Esophagus muscularis mucosa (tissue), 4 donors: Measurements from ENCODE around the gene RPS19BP1. TPM values are rescaled to one million over a fixed set of nuclear protein-coding genes. Genes with fewer than 3 reads are reported as not detected.
A peak's percentile ranks its signal among the peaks of the same experiment; 100 is the strongest.

Experiments
- DNase-seq: peaks from one replicate; pipeline ENCODE4 v3.0.0-alpha.2; 2017; ENCODE audit errors: extremely low spot score
- H3K27ac ChIP-seq, 4 donors: fragments of 200-600 bp; sonication (generic); replicated peaks in 1 of 4; 1 replicate in 3 of 4; 2 replicates in 1 of 4; pipeline ENCODE4 v1.5.1; 2016 to 2019; ENCODE audit warnings: mild to moderate bottlenecking in 1 of 4
- H3K27me3 ChIP-seq, 4 donors: fragments of 200-600 bp; sonication (generic); one replicate each; pipeline versions ENCODE4 v1.5.1 to v1.6.0; 2016 to 2019
- H3K36me3 ChIP-seq, 4 donors: fragments of 200-600 bp; sonication (generic); one replicate each; pipeline ENCODE4 v1.5.1; 2016 to 2019
- H3K4me1 ChIP-seq, 4 donors: fragments of 200-600 bp; sonication (generic); one replicate each; pipeline ENCODE4 v1.5.1; 2016 to 2019
- H3K4me3 ChIP-seq, 4 donors: fragments of 200-600 bp; sonication (generic); 1 replicate in 2 of 4; 2 replicates in 2 of 4; pipeline ENCODE4 v1.5.1; 2016 to 2019; ENCODE audit warnings: mild to moderate bottlenecking in 4 of 4, moderate library complexity in 1 of 4
- H3K9me3 ChIP-seq, 4 donors: fragments of 200-600 bp; sonication (generic); 1 replicate in 3 of 4; 2 replicates in 1 of 4; pipeline ENCODE4 v1.5.1; 2016 to 2019
- CTCF ChIP-seq, 3 experiments: fragments of 200-600 bp in 2 of 3; fragments of 450-650 bp in 1 of 3; sonication (generic) in 2 of 3; IDR thresholded peaks; one replicate each; pipeline ENCODE4 v1.5.1; 2017 to 2019; ENCODE audit warnings: antibody characterized with exemption in 3 of 3, mild to moderate bottlenecking in 2 of 3, moderate library complexity in 1 of 3
- EP300 ChIP-seq: sonication (generic); formaldehyde crosslinking; IDR thresholded peaks from one replicate; pipeline ENCODE4 v1.6.1; 2017; ENCODE audit warnings: antibody characterized with exemption
- POLR2A ChIP-seq: fragments of 450-650 bp; IDR thresholded peaks from one replicate; pipeline ENCODE4 v1.6.1; 2017; ENCODE audit warnings: antibody characterized with exemption, moderate library complexity, mild to moderate bottlenecking, low read depth
- POLR2AphosphoS5 ChIP-seq, 2 donors: sonication (generic); formaldehyde crosslinking; IDR thresholded peaks; one replicate each; pipeline ENCODE4 v1.6.1; 2017; ENCODE audit warnings: antibody characterized with exemption in 2 of 2
- WGBS: methylation state at CpG from one replicate; pipeline ENCODE4 v1.1.5; 2018; 5-methylcytosine and 5-hydroxymethylcytosine counted together
- intact Hi-C: fragments of 100-400 bp; cut with DNase I; formaldehyde crosslinking; loops from one replicate; pipeline ENCODE4 v1.15.1; 2023
- total RNA-seq, 4 donors: library from RNA; depleted of rRNA; stranded (reverse); fragments of >200 nt; gene quantifications; one replicate each; pipeline versions ENCODE4 v1.1.0 to v1.2.1, GENCODE V29; 2016

The RPS19BP1 gene
- total RNA-seq, 4 donors from 2014 or later = 158 to 202 (median 177) TPM

- peaks cover 0 to 17% (median 10%) of the 10 kb centered on the region in 4 donors for H3K4me1 ChIP-seq
- DNase-seq = no peak
- 49% methylated on average over 11 of the region's 13 CpGs for WGBS
- no peak overlapping the region for H3K27ac ChIP-seq
- H3K4me3 ChIP-seq = no peak overlapping the region
- H3K36me3 ChIP-seq = peaks cover 0 to 13% (median 0%) of the 10 kb centered on the region in 4 donors
- no peaks in the 10 kb centered on the region for H3K9me3 ChIP-seq
- H3K27me3 ChIP-seq = peaks cover 0 to 9% (median 0%) of the 10 kb centered on the region in 4 donors
- TF ChIP-seq POLR2AphosphoS5 (IDR thresholded peaks at IDR 0.05) (peak in 1 of 2 donors; percentile 54), POLR2A (no peak), EP300 (no peak)
- intact Hi-C loops = no loop called here
These were observed 42.3 kb downstream of the RPS19BP1 start for GRCh38 chr22:39490135-39490798.

GRCh38 chr22:39489094-39490068, 43.2 kb downstream of the RPS19BP1 start:
- intact Hi-C loops = no loop called here
- 70% methylated on average over 12 of the region's 17 CpGs for WGBS
- TF ChIP-seq CTCF (IDR thresholded peaks at IDR 0.05) = no peak
- TF ChIP-seq EP300 = no peak
- TF ChIP-seq POLR2A = no peak
- no peak for TF ChIP-seq POLR2AphosphoS5 (IDR thresholded peaks at IDR 0.05)
- Histone ChIP-seq H3K27me3 (peaks cover 0 to 9% (median 0%) of the 10 kb centered on the region in 4 donors), H3K4me3 (no peak overlapping the region), H3K36me3 (peaks cover 0 to 13% (median 0%) of the 10 kb centered on the region in 4 donors), H3K9me3 (no peaks in the 10 kb centered on the region), H3K27ac (no peak overlapping the region), H3K4me1 (peaks cover 0 to 16% (median 9%) of the 10 kb centered on the region in 4 donors)
- DNase-seq = no peak

- no peak for DNase-seq
- no peak for TF ChIP-seq CTCF (IDR thresholded peaks at IDR 0.05)
- TF ChIP-seq POLR2AphosphoS5 (IDR thresholded peaks at IDR 0.05) = no peak
- no peak for TF ChIP-seq EP300
- TF ChIP-seq POLR2A = no peak
- no peaks in the 10 kb centered on the region for H3K9me3 ChIP-seq
- intact Hi-C loops = no loop called here
- peaks cover 0 to 13% (median 0%) of the 10 kb centered on the region in 4 donors for H3K36me3 ChIP-seq
- peaks cover 0 to 9% (median 0%) of the 10 kb centered on the region in 4 donors for H3K27me3 ChIP-seq
- no peak overlapping the region for H3K4me3 ChIP-seq
- WGBS = 97% methylated on average over 19 of the region's 39 CpGs
- H3K27ac ChIP-seq = no peak overlapping the region
- H3K4me1 ChIP-seq = peaks cover 0 to 16% (median 8%) of the 10 kb centered on the region in 4 donors
These were observed 43.9 kb downstream of the RPS19BP1 start for GRCh38 chr22:39488563-39489083.

GRCh38 chr22:39487826-39488520, 44.6 kb downstream of the RPS19BP1 start:
- peaks cover 0 to 13% (median 0%) of the 10 kb centered on the region in 4 donors for H3K36me3 ChIP-seq
- H3K4me1 ChIP-seq = peaks cover 0 to 16% (median 7%) of the 10 kb centered on the region in 4 donors
- TF ChIP-seq CTCF (IDR thresholded peaks at IDR 0.05) (no peak), EP300 (no peak), POLR2AphosphoS5 (IDR thresholded peaks at IDR 0.05) (no peak), POLR2A (no peak)
- no peak for DNase-seq
- H3K27ac ChIP-seq = no peak overlapping the region
- 97% methylated on average over 48 of the region's 70 CpGs for WGBS
- no peak overlapping the region for H3K4me3 ChIP-seq
- intact Hi-C loops = no loop called here
- H3K27me3 ChIP-seq = peaks cover 0 to 9% (median 0%) of the 10 kb centered on the region in 4 donors
- H3K9me3 ChIP-seq = no peaks in the 10 kb centered on the region
